HuH-7.5 (cell line): ENCODE measurements around the gene MINDY4.

Source experiments
- DNase-seq: peaks from one replicate; pipeline ENCODE4 v3.0.0; 2011; ENCODE audit warnings: low spot score

The MINDY4 gene

DNA sequence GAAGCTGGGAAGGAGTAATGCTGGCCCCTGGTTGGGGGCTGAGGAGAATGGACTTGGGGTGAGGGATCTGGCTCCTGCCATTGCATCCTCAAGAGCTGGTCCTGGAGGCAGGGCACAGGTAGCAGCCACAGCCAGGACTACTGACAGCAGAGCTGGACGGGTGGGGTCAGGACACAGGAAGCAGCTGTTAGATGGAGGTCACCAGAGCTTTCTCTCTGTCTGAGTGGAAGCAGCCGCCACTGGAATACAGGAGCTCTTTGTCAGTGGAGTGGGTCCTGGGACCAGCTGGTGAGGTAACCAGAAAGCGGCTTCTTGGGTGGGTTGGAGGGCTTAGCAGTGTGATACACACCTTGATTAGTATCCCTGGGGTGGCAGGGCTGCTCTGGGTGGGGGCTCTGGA lies 82.4 kb downstream of the MINDY4 start:
- no peak for DNase-seq

DNA sequence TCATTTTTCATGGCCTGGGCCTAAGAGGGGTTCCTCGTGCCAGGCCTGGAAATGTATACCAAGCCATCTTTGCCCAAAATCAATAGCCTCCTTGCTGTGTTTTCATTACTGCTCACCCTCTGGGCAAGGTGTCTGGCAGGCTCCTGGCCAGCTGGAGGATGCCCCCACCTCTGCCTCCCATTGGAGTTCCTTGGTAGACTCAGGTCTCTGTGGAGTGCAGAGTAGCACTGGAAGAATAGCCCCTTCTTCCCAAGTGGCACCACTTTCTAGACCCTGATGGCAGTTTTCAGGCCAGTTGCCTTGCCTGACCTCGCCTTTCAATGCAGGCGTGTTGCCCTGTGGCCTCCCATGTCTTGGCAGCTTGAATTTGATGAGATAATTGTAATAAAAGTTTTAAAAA lies 84.7 kb downstream of the MINDY4 start:
- DNase-seq = no peak

DNA sequence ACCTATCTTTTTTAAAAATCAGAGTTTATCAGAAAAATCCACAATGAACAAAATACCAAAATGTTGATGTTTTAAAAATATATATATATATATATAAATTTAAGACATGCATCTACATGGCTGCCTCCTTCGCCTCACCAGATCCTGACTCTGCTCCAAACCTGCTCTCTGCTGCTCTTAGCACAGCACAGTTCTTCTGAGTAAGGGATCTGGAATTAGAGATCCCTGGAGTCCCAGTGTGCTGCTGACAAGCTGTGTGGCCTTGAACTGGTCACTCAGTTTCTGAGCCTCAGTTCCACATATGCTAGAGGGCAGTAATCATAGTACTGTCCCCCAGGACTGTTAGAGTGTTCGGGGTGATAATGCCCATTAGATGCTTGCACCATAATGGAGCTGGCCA lies 87.4 kb downstream of the MINDY4 start:
- no peak for DNase-seq

DNA sequence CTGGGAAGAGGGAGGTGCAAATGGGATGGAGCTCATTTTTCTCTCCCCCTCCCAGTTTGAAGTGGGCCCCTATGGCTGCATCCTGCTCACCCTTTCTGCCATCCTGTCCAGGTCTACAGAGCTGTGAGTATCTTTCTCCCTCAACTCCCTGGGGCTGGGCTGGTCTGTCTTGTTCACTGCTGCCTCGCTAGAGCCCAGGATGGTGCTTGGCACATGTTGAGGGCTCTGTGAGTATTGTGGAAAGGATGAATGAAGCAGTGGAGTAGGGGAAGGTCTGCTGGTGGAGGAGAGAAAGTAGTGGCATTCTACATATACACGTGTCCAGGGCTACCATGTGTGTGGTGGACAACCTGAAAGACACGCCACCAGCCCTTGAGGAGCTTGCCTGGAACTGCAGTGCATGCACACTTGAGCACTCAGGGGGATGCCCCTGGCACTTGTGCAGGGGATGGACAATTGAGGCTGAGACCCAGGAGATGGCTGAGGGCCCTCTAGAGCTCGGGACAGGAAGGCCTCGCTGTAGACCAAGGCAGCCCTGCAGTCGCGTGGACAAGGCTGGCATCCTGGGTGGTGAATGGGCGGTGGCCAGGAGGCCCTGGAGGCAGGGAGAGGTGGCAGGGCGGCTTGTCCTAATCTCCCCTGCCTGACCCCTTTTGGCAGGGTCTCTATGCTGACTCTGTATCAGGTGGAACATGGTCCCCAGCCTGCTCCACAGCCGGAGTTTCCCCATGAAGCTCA lies 88.2 kb downstream of the MINDY4 start:
- no peak for DNase-seq

DNA sequence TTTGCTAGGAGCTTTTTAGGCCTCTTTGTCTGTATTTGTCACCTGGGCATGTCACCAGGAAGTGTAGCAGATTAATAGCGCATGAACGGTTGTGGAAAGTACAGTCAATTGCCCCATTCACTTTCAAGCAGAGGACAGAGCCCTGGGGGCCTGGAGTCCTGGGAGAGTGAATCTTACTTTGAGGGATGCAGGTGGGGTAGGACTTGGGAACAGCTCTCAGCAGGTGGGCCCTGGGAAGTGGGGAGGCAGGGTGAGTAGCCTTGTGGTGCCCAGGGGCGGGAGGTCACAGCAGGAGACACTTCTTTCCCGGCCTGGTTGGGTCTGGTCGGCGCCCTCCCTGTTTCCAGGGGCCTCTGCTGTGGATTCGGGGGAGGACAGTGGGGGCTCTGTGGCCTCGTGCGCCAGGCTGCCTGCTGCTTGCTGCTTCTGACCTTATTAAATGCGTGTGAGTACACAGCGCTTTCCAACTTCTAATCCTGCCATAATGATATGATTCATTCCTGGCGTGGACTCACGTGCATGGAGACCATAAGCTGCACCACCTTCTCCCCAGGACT lies 88.8 kb downstream of the MINDY4 start:
- no peak for DNase-seq

DNA sequence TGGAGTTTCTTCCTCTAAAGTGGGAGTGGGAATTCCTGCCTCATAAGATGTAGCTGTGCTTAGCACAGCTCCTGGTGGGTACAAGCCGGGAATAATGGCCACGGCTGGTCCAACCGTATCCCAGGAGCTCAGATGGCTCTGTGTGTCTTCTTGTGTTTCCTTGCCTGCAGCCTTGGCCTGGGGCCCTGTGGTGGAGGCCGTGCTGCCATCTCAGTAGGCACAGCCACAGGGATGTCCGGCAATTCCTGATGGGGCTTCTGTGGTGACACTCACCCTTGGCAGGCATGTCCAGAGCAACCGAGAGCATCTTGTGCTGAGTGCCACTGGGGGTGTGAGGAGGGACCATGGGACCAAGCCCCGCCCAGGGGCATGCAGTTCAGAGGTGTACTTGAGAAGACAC lies 90.4 kb downstream of the MINDY4 start:
- DNase-seq = no peak

DNA sequence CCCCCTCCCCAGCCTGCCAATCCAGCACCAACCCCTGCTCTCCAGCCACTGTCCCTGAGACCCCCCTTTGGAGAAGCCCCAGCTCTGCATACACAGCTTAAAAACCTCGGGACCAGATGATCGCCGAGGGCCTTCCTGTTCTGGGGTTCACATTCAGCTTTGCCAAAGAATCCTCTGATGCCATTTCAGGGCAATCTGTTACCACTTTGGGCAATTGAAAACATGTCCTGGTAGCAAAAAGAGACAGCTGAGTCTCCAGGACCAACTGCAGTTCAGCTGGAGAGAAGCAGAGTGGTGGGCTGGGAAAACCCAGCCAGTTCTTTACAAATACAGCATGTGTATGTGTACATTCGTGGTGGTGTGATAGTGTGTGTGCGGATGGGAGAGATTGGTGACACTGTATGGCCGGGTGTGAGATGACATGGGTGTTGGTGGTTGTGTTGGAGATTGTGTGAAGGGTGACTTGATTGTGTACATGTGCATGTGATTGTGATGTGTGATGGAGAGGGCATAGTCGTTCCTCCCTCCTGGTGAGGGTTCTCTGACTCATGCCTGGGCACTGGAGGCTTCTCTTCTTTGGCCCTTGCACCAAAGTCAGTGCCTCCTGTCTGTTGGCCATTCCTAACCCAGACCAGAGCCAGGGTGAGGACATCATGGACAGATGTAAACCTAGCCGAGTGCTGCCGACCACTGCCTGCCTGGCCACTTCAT lies 91.9 kb downstream of the MINDY4 start:
- no peak for DNase-seq

DNA sequence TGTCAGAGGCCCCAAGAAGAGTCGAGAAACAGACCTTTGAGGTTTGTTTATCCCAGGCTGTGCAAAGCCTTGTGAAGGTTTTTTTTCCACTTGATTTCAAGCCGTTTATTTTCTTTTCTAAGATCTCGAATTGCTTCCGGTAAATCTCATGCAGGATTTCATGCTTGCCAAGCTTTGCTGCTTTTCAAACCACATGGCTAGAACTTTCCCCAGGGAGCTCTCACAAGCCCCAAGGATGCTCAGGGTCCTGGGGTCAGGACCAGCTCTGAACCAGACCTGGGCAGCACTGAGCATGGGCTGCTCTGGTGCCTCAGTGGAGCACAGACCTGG lies 92.5 kb downstream of the MINDY4 start:
- DNase-seq = no peak

DNA sequence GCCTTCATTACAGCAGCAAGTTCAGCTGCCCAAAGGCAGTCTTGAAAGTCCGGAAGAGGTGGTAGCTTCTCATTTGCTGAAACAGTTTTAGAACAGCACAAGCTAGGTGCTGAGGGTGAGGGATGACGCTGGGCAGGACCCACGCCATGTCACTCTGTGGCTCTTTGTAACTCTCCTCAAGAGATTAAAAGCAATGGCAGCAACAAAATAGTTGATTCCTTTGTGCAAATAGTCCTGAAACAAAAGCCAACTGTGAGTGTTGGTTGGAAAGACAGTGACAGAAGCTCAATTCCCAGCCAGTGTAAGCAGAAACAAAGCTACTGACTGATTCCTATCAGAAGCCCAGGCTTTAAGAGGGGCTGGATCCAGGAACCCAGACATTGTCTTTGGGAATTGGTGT lies 92.9 kb downstream of the MINDY4 start:
- DNase-seq = no peak

DNA sequence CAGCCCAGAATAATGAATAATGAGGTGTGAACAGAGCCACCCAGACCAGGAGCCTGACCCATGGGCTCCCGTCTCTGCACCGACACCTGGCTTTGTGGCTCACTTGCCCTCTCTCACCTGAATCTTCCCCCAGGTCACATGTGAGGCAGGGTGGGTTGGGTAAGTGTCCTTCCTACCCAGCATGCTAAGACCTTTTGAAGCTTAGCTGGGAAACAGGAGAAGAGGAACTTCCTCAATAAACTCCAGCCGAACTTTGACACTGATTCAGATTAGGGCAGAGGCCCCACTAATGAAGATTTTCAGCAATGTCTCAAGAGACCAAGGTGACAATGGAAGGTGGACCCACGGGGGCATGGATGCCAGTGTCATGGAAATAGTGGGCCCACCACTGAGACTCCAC lies 93.9 kb downstream of the MINDY4 start:
- DNase-seq = no peak

DNA sequence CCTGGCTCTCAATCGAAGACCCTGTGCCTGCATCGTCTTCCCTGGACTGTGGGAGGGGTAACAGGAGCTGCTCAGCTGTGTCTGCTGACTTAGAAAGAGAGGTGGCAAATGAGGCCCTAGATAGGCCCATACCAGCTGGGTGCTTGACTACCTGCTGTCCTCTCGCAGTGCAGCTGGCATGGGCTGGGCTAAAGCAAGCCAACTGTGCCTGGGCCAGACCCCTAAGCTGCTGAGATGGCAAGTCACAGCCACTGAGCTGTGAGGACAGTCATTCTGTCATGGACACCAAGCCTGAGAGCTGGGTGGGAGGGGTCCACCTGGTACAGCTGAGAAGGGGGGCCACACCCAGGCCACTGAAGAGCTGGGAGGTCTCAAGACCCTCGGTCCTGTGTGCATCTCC lies 94.6 kb downstream of the MINDY4 start:
- DNase-seq = no peak

DNA sequence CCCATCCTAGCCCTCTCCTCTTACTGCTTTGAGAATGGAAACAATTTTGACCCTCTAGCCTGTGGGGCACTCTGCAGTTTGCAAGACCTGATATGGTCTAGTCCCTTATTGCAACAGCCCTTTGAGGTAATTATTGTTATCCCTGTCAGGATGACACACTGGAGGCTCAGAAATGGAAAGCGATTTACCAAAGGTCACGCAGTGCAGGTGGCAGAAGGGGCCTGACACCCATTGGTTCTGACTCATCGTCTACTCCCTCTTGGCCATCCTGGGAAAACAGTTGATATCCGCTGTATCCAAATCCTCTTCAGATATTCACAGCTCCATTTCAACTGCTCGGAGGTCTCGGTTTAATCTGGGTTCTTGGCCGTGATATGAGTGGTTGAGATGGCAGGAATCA lies 95.7 kb downstream of the MINDY4 start:
- peak; percentile 48 for DNase-seq

DNA sequence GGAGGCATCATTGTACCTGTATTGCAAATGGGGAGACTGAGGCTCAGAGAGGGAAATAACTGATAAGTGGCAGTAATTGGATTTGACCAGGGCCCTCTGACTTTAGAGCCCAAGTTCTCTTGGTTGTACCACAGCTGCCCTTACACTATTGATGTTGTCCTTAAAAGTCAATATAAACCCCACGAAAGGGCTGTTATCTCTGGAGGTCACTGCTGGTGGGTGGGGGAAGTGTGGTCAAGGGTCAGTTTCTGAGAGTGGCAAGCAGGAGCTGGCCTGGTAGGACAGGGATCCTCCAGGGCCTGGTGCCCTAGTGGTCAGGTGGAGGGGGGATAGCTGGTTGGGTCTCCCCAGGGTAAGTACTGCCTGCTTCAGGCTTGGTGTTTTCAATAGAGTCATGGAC lies 96.3 kb downstream of the MINDY4 start:
- DNase-seq = peak; percentile 44

DNA sequence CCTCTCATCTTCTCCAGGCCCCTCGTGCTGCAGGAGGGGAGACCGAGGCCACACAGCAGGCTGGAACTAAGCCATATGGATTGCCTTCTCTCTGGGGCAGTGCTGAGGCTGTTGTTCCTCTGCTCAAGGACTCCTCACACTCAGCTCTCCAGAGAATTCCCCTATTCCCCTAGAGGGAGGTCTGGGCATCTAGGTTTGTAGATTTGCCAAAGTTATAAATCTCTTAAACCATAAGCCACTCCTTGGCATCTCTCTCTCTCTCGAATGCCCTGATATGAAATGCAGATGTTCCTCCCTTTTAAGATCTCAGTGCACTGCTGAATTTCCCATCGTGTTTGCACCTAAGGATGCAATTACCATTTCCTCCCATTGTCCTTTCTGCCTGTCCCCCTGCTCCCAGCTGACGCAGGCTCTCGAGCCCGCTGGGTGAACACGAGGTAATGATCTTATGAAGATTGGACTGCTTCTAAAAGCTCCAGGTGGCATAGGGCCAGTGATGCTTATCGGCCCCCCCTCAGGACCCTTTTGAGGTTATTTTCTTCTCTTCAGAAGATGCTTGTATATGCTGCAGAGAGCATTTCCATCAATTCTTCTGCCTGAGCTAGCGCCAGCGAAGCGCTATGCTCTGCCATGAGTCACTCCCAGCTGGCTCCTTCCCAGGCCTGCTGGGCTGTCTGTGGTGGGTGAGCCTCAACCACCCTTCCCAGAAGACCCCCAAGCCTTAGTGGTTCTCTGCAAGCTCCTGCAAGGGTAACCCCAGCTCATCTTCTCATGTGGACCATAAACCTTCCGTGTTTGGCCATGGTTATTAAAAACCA lies 98.8 kb downstream of the MINDY4 start:
- no peak for DNase-seq

DNA sequence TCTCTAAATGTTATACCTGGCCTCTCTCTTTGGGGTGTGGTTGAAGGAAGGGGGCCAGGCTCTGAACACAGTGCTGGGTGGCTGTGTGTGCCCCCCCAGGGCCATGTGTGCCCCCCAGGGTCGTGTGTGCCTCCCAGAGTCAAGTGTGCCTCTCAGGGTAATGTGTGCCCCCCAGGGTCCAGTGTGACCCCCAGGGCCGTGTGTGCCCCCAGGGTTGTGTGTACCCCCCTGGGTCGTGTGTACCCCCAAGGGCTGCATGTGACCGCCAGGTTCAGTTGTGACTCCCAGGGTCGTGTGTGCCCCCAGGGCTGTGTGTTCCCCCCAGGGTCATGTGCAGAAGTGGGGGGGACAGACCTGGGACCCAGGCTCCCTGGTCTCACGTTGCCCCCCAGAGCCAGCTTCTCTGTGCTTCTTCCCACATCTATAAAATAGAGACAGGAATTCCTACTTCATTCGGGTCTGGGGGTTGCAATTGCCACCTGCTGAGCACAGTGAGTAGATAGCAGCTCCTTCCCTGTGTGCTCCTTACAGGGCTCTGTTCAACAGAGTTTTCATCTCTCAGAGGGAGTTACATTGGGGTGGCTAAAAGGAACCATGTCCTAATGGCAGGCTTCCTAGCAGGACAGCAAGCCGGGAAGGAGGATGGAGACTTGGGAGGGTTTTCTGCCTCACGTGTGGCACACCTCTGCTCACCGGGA lies 99.8 kb downstream of the MINDY4 start:
- no peak for DNase-seq

DNA sequence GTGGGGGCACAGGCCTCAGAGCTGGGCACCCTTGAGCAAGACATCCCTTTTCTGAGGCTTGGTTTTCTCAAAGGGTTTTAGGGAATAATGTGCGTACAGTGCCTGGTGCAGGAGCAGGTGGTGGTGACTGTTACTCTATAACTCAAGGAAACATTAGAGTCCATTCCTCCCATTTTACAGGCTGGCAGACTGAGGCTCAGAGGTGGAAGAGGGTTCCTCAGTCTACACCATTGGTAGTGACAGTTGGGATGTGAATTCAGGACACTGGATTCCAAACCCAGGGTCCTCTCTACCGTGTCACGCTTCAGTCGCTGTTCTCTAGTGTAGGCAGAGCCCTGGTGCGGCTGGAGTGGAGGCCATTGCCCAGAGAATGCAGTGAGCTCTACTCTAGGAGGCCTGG lies 100.4 kb downstream of the MINDY4 start:
- no peak for DNase-seq

DNA sequence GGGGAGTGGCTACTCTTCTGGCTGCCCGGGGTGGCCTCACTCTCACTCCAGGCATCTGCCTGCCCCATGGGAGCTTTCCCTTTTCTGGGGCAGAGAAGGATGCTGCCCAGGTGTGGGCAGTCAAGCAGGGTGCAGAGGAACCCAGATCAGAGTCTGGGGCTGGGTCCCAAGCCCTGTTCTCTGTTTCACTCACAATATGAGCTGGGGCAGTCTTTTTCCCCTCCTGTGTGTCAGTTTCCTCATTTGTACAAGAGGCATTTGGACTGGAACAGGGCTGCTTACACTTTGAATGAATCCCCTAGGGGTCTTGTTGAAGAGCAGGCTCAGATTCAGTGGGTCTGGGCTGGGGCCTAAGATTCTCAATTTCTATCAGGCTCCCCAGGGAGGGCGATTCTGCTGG lies 102.0 kb downstream of the MINDY4 start:
- no peak for DNase-seq

DNA sequence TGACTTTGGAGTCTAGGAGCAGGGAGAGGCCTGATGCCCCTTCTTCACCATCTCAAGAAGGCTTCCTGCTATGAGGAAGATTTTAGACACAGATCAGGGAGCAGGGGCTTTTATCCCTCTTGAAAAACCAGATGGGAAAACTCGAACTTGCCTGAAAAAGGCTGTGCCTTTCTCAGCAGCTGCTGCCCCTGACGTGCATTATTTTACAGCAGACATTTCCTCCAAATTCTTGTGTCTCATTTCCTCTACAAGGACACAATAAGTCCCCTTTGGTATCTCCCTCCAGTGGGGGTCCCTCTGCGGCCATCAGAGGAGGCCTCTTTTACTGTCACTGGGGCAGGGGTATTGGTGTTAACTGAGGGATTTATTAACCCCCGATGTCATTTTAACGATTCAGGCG lies 102.4 kb downstream of the MINDY4 start:
- DNase-seq = no peak

DNA sequence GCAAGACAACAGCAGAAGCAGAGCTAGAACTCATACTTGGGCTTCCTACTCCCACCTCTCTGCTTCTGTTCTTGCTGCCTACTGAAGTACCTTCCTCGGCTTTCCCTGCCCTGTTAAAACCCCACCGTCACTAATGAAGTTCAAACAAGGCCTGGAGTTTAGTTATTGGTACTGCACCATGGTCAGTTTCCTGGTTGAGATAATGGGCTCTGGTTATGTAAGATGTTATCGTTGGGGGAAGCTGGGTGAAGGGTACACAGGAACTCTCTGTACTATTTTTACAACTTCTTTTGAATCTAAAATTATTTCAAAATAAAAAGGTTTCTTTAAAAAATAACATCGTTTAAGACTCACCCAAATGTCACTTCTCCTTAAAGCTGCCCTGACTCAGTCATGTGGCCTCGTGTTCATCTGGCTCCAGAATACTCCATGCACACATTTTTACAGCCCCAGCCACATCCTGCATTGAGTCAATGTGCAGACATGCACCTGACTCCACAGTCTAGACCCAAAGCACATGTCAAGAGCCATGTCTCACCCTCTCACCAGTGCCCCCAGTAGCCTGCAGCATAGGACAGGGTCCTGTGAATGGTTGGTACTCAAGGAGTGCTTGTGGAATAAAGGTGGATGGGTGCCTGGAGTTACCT lies 103.6 kb downstream of the MINDY4 start:
- DNase-seq = no peak

DNA sequence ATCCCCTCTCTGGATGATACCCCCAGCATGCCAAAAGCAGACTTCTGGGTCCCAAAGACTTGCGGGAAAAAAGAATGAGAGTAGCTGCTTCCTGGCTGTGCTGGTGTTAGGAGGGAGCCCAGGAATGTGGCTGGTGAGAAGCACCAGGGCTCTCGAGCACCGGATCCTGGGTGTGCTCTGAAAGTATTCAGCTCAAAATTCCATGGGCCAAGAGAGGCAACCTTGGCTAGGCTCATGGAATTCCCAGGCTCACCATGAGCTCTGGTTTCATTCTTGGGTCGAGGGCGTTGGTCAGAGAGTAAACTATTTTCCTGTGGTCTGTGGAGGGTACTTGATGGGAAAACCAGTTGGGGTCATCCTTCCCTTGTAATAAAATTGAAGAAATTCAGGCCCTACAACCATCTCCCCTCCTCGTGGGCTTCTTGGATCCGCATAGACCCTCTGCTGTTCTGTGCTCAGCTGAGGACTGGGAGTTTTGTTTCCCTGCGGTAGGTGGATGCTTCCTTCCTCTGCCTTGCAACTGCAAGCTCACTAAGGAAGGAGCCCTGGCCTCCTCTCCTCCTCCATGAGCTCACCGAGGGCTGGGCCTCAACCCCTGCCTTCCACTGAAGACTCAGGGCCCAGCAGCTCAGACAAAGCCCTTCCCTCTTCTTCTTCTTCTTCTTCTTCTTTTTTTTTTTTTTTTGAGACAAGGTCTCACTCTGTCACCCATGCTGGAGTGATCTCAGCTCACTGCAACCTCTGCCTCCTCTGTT lies 106.0 kb downstream of the MINDY4 start:
- DNase-seq = no peak

DNA sequence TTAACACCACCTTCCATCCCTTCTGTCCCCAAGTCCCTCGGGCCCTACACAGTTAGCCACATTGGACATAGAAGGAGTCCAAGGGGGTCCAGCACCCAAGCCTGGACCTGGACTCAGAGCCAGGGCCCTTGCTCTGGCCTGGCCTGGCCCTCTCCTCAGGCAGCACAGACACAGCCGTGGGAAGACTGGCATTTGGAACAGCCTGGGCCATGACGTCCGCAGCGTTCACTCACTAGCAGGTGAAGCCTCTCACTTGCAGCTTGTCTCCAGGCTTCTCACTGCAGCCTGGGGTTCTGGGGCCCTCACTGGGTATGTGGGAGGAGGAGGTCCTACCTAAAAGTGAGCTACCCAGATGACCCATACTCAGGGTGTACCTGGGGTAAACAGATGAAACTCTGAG lies 106.8 kb downstream of the MINDY4 start:
- DNase-seq = no peak
